Natural killer cell (primary cell): Measurements from ENCODE around the gene MMP3. TPM values are rescaled to one million over a fixed set of nuclear protein-coding genes. Genes with fewer than 3 reads are reported as not detected.

Experiments used
- ATAC-seq, 3 donors: fragments of 150-1000 bp in 2 of 3; fragments of 200-7000 bp in 1 of 3; cut with Tn5 transposase; 1 replicate in 1 of 3; 2 replicates in 2 of 3; pipeline ENCODE4 v1.10.0; 2021; ENCODE audit warnings: mild to moderate bottlenecking in 2 of 3, moderate library complexity in 2 of 3
- DNase-seq, 2 donors: peaks; one replicate each; pipeline versions ENCODE4 v3.0.0 to v3.0.0-alpha.2; 2013 to 2021; ENCODE audit warnings: mixed read lengths in 1 of 2
- H3K27ac ChIP-seq: one replicate; pipeline ENCODE4 v1.5.1; 2013; ENCODE audit warnings: mild to moderate bottlenecking, low read length
- H3K27me3 ChIP-seq: one replicate; pipeline ENCODE4 v1.6.1; 2013; ENCODE audit warnings: low read length; ENCODE audit not compliant: control insufficient read depth, insufficient read depth
- H3K36me3 ChIP-seq: one replicate; pipeline ENCODE4 v1.6.1; 2013; ENCODE audit warnings: low read length; ENCODE audit not compliant: control insufficient read depth, insufficient read depth
- H3K4me1 ChIP-seq: one replicate; pipeline ENCODE4 v1.6.1; 2013; ENCODE audit warnings: low read length; ENCODE audit not compliant: control insufficient read depth, insufficient read depth
- H3K4me3 ChIP-seq: one replicate; pipeline ENCODE4 v1.5.1; 2013; ENCODE audit warnings: low read length
- H3K9me3 ChIP-seq: one replicate; pipeline ENCODE4 v1.6.1; 2013; ENCODE audit warnings: low read length; ENCODE audit not compliant: control insufficient read depth, insufficient read depth
- H3K27ac Mint-ChIP-seq, 2 donors: one replicate each; pipeline ENCODE4 v1.8.0; 2022; ENCODE audit warnings: mild to moderate bottlenecking in 2 of 2, mixed read lengths in 2 of 2, moderate library complexity in 1 of 2
- H3K27me3 Mint-ChIP-seq, 2 donors: one replicate each; pipeline ENCODE4 v1.8.0; 2022; ENCODE audit warnings: low read depth in 2 of 2, mixed read lengths in 2 of 2
- H3K36me3 Mint-ChIP-seq: one replicate; pipeline ENCODE4 v1.8.0; 2022; ENCODE audit warnings: mixed read lengths
- H3K4me1 Mint-ChIP-seq, 2 donors: one replicate each; pipeline ENCODE4 v1.8.0; 2022; ENCODE audit warnings: mixed read lengths in 2 of 2
- H3K4me3 Mint-ChIP-seq: one replicate; pipeline ENCODE4 v1.8.0; 2022; ENCODE audit warnings: mild to moderate bottlenecking, moderate library complexity, mixed read lengths
- H3K9me3 Mint-ChIP-seq, 2 donors: one replicate each; pipeline ENCODE4 v1.8.0; 2022; ENCODE audit warnings: mixed read lengths in 2 of 2
- CTCF ChIP-seq: fragments of 200-600 bp; IDR thresholded peaks from one replicate; pipeline ENCODE4 v1.8.0; 2022; ENCODE audit warnings: antibody characterized with exemption
- WGBS: methylation state at CpG from one replicate; pipeline ENCODE4 v1.1.7; 2013; ENCODE audit warnings: missing lambda C conversion rate; ENCODE audit not compliant: insufficient coverage; 5-methylcytosine and 5-hydroxymethylcytosine counted together
- intact Hi-C: fragments of 100-400 bp; cut with micrococcal nuclease; formaldehyde crosslinking; loops from one replicate; pipeline ENCODE4 v1.14.2; 2022
- total RNA-seq, 4 donors: library from RNA; stranded (reverse); fragments of 120-200 nt in 1 of 4; gene quantifications; one replicate each; pipeline versions ENCODE4 v1.2.3 to v1.2.4, GENCODE V29; 2013 to 2022

MMP3 gene
- total RNA-seq, 3 donors from 2014 or later (not counting 1 experiment from before 2014, with no cell fraction given) = not detected

- H3K9me3 ChIP-seq = no peaks in the 10 kb centered on the region
- H3K36me3 ChIP-seq = no peaks in the 10 kb centered on the region
- TF ChIP-seq CTCF = no peak
- H3K4me3 ChIP-seq = no peak overlapping the region
- Mint-ChIP-seq H3K4me3 (no peak overlapping the region), H3K27ac (no peak overlapping the region), H3K9me3 (peaks cover 3 to 5% of the 10 kb centered on the region in 2 donors), H3K27me3 (peaks cover 0 to 9% of the 10 kb centered on the region in 2 donors), H3K36me3 (no peaks in the 10 kb centered on the region), H3K4me1 (no peaks in the 10 kb centered on the region)
- no peak overlapping the region for H3K27ac ChIP-seq
- ATAC-seq (no peak), DNase-seq (no peak)
- WGBS = 19% methylated on average over 3 of the region's 3 CpGs
- H3K4me1 ChIP-seq = no peaks in the 10 kb centered on the region
- intact Hi-C loops = no loop called here
- no peaks in the 10 kb centered on the region for H3K27me3 ChIP-seq
These were observed 32.3 kb downstream of the MMP3 start for GRCh38 chr11:102810950-102811660.

GRCh38 chr11:102809971-102810370 is 33.4 kb downstream of the MMP3 start:
- Mint-ChIP-seq H3K27ac (no peak overlapping the region), H3K27me3 (peaks cover 3 to 9% of the 10 kb centered on the region in 2 donors), H3K4me1 (no peaks in the 10 kb centered on the region), H3K9me3 (peaks cover 0 to 5% of the 10 kb centered on the region in 2 donors), H3K36me3 (no peaks in the 10 kb centered on the region), H3K4me3 (no peak overlapping the region)
- ATAC-seq (no peak), DNase-seq (no peak)
- no peaks in the 10 kb centered on the region for H3K27me3 ChIP-seq
- H3K4me3 ChIP-seq = no peak overlapping the region
- H3K36me3 ChIP-seq = no peaks in the 10 kb centered on the region
- no peaks in the 10 kb centered on the region for H3K9me3 ChIP-seq
- 71% methylated on average over 2 of the region's 2 CpGs for WGBS
- H3K27ac ChIP-seq = no peak overlapping the region
- TF ChIP-seq CTCF = no peak
- intact Hi-C loops = no loop called here
- H3K4me1 ChIP-seq = no peaks in the 10 kb centered on the region

- Histone ChIP-seq H3K36me3 (no peaks in the 10 kb centered on the region), H3K4me1 (no peaks in the 10 kb centered on the region), H3K27me3 (no peaks in the 10 kb centered on the region), H3K4me3 (no peak overlapping the region), H3K9me3 (no peaks in the 10 kb centered on the region), H3K27ac (no peak overlapping the region)
- Mint-ChIP-seq H3K4me1 (no peaks in the 10 kb centered on the region), H3K9me3 (peaks cover 0 to 4% of the 10 kb centered on the region in 2 donors), H3K4me3 (no peak overlapping the region), H3K36me3 (no peaks in the 10 kb centered on the region), H3K27me3 (peaks cover 3 to 9% of the 10 kb centered on the region in 2 donors), H3K27ac (no peak overlapping the region)
- TF ChIP-seq CTCF = no peak
- WGBS = 61% methylated on average over 19 of the region's 19 CpGs
- DNase-seq (no peak), ATAC-seq (no peak)
- intact Hi-C loops = no loop called here
These were observed 35.5 kb downstream of the MMP3 start for GRCh38 chr11:102807921-102808320.

GRCh38 chr11:102806296-102806695 is 37.1 kb downstream of the MMP3 start:
- no peaks in the 10 kb centered on the region for H3K27me3 ChIP-seq
- no peak overlapping the region for H3K4me3 Mint-ChIP-seq
- 89% methylated on average over 3 of the region's 3 CpGs for WGBS
- no peak overlapping the region for H3K4me3 ChIP-seq
- no peak overlapping the region for H3K27ac ChIP-seq
- peaks cover 3 to 9% of the 10 kb centered on the region in 2 donors for H3K27me3 Mint-ChIP-seq
- no peaks in the 10 kb centered on the region for H3K4me1 Mint-ChIP-seq
- H3K9me3 Mint-ChIP-seq = peaks cover 0 to 3% of the 10 kb centered on the region in 2 donors
- no peaks in the 10 kb centered on the region for H3K9me3 ChIP-seq
- no peak for ATAC-seq
- no peak for TF ChIP-seq CTCF
- intact Hi-C loops = no loop called here
- no peak for DNase-seq
- H3K36me3 Mint-ChIP-seq = no peaks in the 10 kb centered on the region
- no peaks in the 10 kb centered on the region for H3K36me3 ChIP-seq
- H3K27ac Mint-ChIP-seq = no peak overlapping the region
- no peaks in the 10 kb centered on the region for H3K4me1 ChIP-seq
